Vagina (tissue), 2 donors: ENCODE data around the gene FNDC3A. TPM values are rescaled to one million over a fixed set of nuclear protein-coding genes. Genes with fewer than 3 reads are reported as not detected.
"Not testable (repeated sequence)": the region's sequence is repeated elsewhere in the genome, so short reads cannot be mapped to it uniquely, and the experiment has no call there.

Experiments
- DNase-seq, 2 donors: peaks; one replicate each; pipeline ENCODE4 v3.0.0-alpha.2; 2017; ENCODE audit errors: extremely low spot score in 2 of 2
- H3K27ac ChIP-seq: fragments of 200-600 bp; sonication (generic); one replicate; pipeline ENCODE4 v1.5.1; 2019
- H3K27me3 ChIP-seq: fragments of 200-600 bp; sonication (generic); one replicate; pipeline ENCODE4 v1.5.1; 2019
- H3K36me3 ChIP-seq, 2 donors: fragments of 200-600 bp; sonication (generic); one replicate each; pipeline ENCODE4 v1.5.1; 2017 to 2019
- H3K4me1 ChIP-seq: fragments of 200-600 bp; sonication (generic); one replicate; pipeline ENCODE4 v1.5.1; 2019
- H3K4me3 ChIP-seq, 2 donors: fragments of 200-600 bp; sonication (generic); 1 replicate in 1 of 2; 2 replicates in 1 of 2; pipeline ENCODE4 v1.5.1; 2016 to 2019
- H3K9me3 ChIP-seq: fragments of 200-600 bp; sonication (generic); one replicate; pipeline ENCODE4 v1.5.1; 2019
- CTCF ChIP-seq, 3 experiments: fragments of 450-650 bp in 2 of 3; fragments of 200-600 bp in 1 of 3; sonication (generic) in 1 of 3; IDR thresholded peaks; one replicate each; pipeline ENCODE4 v1.5.1; 2017 to 2019; ENCODE audit warnings: antibody characterized with exemption in 3 of 3, mild to moderate bottlenecking in 2 of 3, moderate library complexity in 2 of 3
- POLR2A ChIP-seq, 2 donors: fragments of 450-650 bp; IDR thresholded peaks; one replicate each; pipeline ENCODE4 v1.6.1; 2017; ENCODE audit warnings: antibody characterized with exemption in 2 of 2, mild to moderate bottlenecking in 2 of 2, moderate library complexity in 2 of 2
- POLR2AphosphoS5 ChIP-seq, 2 donors: sonication (generic); formaldehyde crosslinking; IDR thresholded peaks; one replicate each; pipeline ENCODE4 v1.9.0; 2017; ENCODE audit warnings: antibody characterized with exemption in 2 of 2, mild to moderate bottlenecking in 2 of 2, low read depth in 1 of 2; ENCODE audit not compliant: insufficient read depth in 1 of 2
- intact Hi-C: fragments of 100-400 bp; cut with DNase I; formaldehyde crosslinking; loops from one replicate; pipeline ENCODE4 v1.15.1; 2023
- total RNA-seq: library from RNA; depleted of rRNA; stranded (reverse); fragments of >200 nt; gene quantifications from one replicate; pipeline ENCODE4 v1.2.3, GENCODE V29; 2016

The FNDC3A gene
- total RNA-seq, 1 donor from 2014 or later = 32.2 TPM

GRCh38 chr13:48998641-48999292, 23.1 kb downstream of the FNDC3A start:
- TF ChIP-seq POLR2AphosphoS5 (IDR thresholded peaks at IDR 0.05; ENCODE audit: insufficient read depth in 1 of 2, low read depth in 1 of 2) (no peak), CTCF (IDR thresholded peaks at IDR 0.05) (no peak), POLR2A (IDR thresholded peaks at IDR 0.05) (no peak)
- intact Hi-C loops = no loop called here
- DNase-seq = no peak

GRCh38 chr13:49000247-49000646, 24.5 kb downstream of the FNDC3A start:
- H3K36me3 ChIP-seq = no peaks in the 10 kb centered on the region
- no peak for DNase-seq
- H3K4me1 ChIP-seq = no peaks in the 10 kb centered on the region
- no peak overlapping the region for H3K27ac ChIP-seq
- intact Hi-C loops = no loop called here
- H3K27me3 ChIP-seq = no peaks in the 10 kb centered on the region
- H3K9me3 ChIP-seq = peaks cover 4% of the 10 kb centered on the region
- TF ChIP-seq POLR2AphosphoS5 (IDR thresholded peaks at IDR 0.05; ENCODE audit: insufficient read depth in 1 of 2, low read depth in 1 of 2) = no peak
- no peak for TF ChIP-seq POLR2A (IDR thresholded peaks at IDR 0.05)
- TF ChIP-seq CTCF (IDR thresholded peaks at IDR 0.05) = no peak
- no peak overlapping the region for H3K4me3 ChIP-seq

More at GRCh38 chr13:48998641-48999292, 23.1 kb downstream of the FNDC3A start:
- Histone ChIP-seq H3K27me3 (no peaks in the 10 kb centered on the region), H3K4me3 (no peak overlapping the region), H3K9me3 (peaks cover 4% of the 10 kb centered on the region), H3K27ac (no peak overlapping the region), H3K36me3 (no peaks in the 10 kb centered on the region), H3K4me1 (no peaks in the 10 kb centered on the region)

GRCh38 chr13:49018986-49019635, 43.4 kb downstream of the FNDC3A start:
- DNase-seq, intact Hi-C loops: not testable (repeated sequence)

GRCh38 chr13:49020328-49020727, 44.6 kb downstream of the FNDC3A start:
- Histone ChIP-seq H3K27ac (no peak overlapping the region), H3K9me3 (no peaks in the 10 kb centered on the region), H3K4me1 (no peaks in the 10 kb centered on the region), H3K4me3 (no peak overlapping the region), H3K27me3 (no peaks in the 10 kb centered on the region), H3K36me3 (no peaks in the 10 kb centered on the region)
- DNase-seq = no peak
- TF ChIP-seq POLR2A (IDR thresholded peaks at IDR 0.05) (no peak), POLR2AphosphoS5 (IDR thresholded peaks at IDR 0.05; ENCODE audit: insufficient read depth in 1 of 2, low read depth in 1 of 2) (no peak), CTCF (IDR thresholded peaks at IDR 0.05) (no peak)
- intact Hi-C loops = no loop called here

More at GRCh38 chr13:49018986-49019635, 43.4 kb downstream of the FNDC3A start:
- H3K27ac ChIP-seq, H3K4me1 ChIP-seq, H3K4me3 ChIP-seq, H3K27me3 ChIP-seq, H3K36me3 ChIP-seq, H3K9me3 ChIP-seq: not testable (repeated sequence)

GRCh38 chr13:49020940-49021553, 45.3 kb downstream of the FNDC3A start:
- intact Hi-C loops = no loop called here
- Histone ChIP-seq H3K36me3 (no peaks in the 10 kb centered on the region), H3K9me3 (no peaks in the 10 kb centered on the region), H3K4me1 (no peaks in the 10 kb centered on the region), H3K27ac (no peak overlapping the region), H3K4me3 (no peak overlapping the region), H3K27me3 (no peaks in the 10 kb centered on the region)
- no peak for DNase-seq
- TF ChIP-seq POLR2A (IDR thresholded peaks at IDR 0.05) (no peak), POLR2AphosphoS5 (IDR thresholded peaks at IDR 0.05; ENCODE audit: insufficient read depth in 1 of 2, low read depth in 1 of 2) (no peak), CTCF (IDR thresholded peaks at IDR 0.05) (no peak)
